ENCODE results near the gene OPCML.

GRCh38 chr11:133516845-133517244 is 15.5 kb downstream of the OPCML start:
- TF ChIP-seq YY1 (IDR thresholded peaks at IDR 0.05), result no peak
- TF ChIP-seq MAX (IDR thresholded peaks at IDR 0.05), result no peak
- TF ChIP-seq CTCF (IDR thresholded peaks at IDR 0.05; ENCODE audit: low read depth, low read length, missing input control), result no peak
- TF ChIP-seq EGR1 (IDR thresholded peaks at IDR 0.05; ENCODE audit: low read depth in 2 of 2), result no peak
- TF ChIP-seq JUND (IDR thresholded peaks at IDR 0.05), result no peak
- TF ChIP-seq RXRA (IDR thresholded peaks at IDR 0.05), result no peak
- no peak for TF ChIP-seq TAF1 (conservative IDR thresholded peaks at IDR 0.05)
- no peak for TF ChIP-seq GABPA (IDR thresholded peaks at IDR 0.05 in 1 of 2, conservative IDR thresholded peaks at IDR 0.05 in 1 of 2)
- no peak for TF ChIP-seq FOXA1 (IDR thresholded peaks at IDR 0.05)
- TF ChIP-seq HNF4G (IDR thresholded peaks at IDR 0.05), result no peak
- TF ChIP-seq ATF3 (IDR thresholded peaks at IDR 0.05), result no peak
- TF ChIP-seq ZBTB33 (IDR thresholded peaks at IDR 0.05), result no peak
